ENCODE results near the gene C16orf92. TPM values are rescaled to one million over a fixed set of nuclear protein-coding genes. Genes with fewer than 3 reads are reported as not detected.
A peak's percentile ranks its signal among the peaks of the same experiment; 100 is the strongest.

Gene C16orf92
- total RNA-seq, 1 donor from 2014 or later: not detected

GRCh38 chr16:30018731-30019158 lies 4.3 kb upstream of the C16orf92 start:
- no peaks in the 10 kb centered on the region for H3K9me3 Mint-ChIP-seq
- Histone ChIP-seq H3K4me1 (no peaks in the 10 kb centered on the region), H2AFZ (replicated peaks) (no peak overlapping the region), H3K9me3 (ENCODE audit: low read depth) (no peaks in the 10 kb centered on the region), H4K20me1 (ENCODE audit: low read depth) (no peaks in the 10 kb centered on the region), H3K27ac (no peak overlapping the region), H3K36me3 (no peaks in the 10 kb centered on the region), H3K9ac (no peak overlapping the region), H3K4me2 (no peak overlapping the region), H3F3A (ENCODE audit: low read depth) (no peaks in the 10 kb centered on the region), H3K27me3 (peaks cover 8% of the 10 kb centered on the region), H3K4me3 (no peak overlapping the region), H3K79me2 (ENCODE audit: low read depth) (no peaks in the 10 kb centered on the region)
- TF ChIP-seq, protein P1, sequence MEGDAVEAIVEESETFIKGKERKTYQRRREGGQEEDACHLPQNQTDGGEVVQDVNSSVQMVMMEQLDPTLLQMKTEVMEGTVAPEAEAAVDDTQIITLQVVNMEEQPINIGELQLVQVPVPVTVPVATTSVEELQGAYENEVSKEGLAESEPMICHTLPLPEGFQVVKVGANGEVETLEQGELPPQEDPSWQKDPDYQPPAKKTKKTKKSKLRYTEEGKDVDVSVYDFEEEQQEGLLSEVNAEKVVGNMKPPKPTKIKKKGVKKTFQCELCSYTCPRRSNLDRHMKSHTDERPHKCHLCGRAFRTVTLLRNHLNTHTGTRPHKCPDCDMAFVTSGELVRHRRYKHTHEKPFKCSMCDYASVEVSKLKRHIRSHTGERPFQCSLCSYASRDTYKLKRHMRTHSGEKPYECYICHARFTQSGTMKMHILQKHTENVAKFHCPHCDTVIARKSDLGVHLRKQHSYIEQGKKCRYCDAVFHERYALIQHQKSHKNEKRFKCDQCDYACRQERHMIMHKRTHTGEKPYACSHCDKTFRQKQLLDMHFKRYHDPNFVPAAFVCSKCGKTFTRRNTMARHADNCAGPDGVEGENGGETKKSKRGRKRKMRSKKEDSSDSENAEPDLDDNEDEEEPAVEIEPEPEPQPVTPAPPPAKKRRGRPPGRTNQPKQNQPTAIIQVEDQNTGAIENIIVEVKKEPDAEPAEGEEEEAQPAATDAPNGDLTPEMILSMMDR (IDR thresholded peaks at IDR 0.05): no peak
- no peak for TF ChIP-seq EZH2 (IDR thresholded peaks at IDR 0.05)
- TF ChIP-seq EZH2phosphoT487 (IDR thresholded peaks at IDR 0.05): no peak
- peaks cover 16% of the 10 kb centered on the region for H3K27me3 Mint-ChIP-seq (ENCODE audit: insufficient read depth, low read depth)
- H3K36me3 Mint-ChIP-seq: no peaks in the 10 kb centered on the region
- H3K4me3 Mint-ChIP-seq: no peak overlapping the region
- H3K4me1 Mint-ChIP-seq: peaks cover 3% of the 10 kb centered on the region
- DNase-seq (ENCODE audit: low spot score): no peak
- H3K27ac Mint-ChIP-seq: no peak overlapping the region

DNA sequence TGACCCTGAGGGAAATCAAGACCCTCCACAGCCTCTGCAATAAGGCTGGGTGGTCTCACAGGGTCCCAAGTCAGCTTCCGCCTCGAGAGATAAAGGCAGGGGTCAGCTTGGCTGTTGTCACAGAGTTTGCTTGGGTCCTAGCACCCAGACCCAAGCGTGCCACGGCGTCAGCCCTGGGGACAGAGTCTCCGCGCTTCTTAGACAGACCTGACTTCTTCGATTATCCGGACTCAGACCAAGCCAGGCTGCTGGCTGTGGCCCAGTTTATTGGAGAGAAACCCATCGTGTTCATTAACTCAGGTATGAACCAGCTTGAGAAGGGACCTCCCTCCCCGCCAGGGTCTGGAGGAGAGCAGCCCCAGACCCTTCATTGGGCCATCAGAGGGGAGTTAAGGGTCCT lies 588 bp downstream of the C16orf92 start:
- no peak overlapping the region for H3K9ac ChIP-seq
- H3K4me3 ChIP-seq: no peak overlapping the region
- peaks cover 19% of the 10 kb centered on the region for H4K20me1 ChIP-seq (ENCODE audit: low read depth)
- no peak overlapping the region for H3K27ac ChIP-seq
- peaks cover 12% of the 10 kb centered on the region for H3K4me1 Mint-ChIP-seq
- H3F3A ChIP-seq (ENCODE audit: low read depth): no peaks in the 10 kb centered on the region
- TF ChIP-seq, protein P1 (IDR thresholded peaks at IDR 0.05): no peak
- no peak for TF ChIP-seq EZH2 (IDR thresholded peaks at IDR 0.05)
- TF ChIP-seq EZH2phosphoT487 (IDR thresholded peaks at IDR 0.05): no peak
- peaks cover 8% of the 10 kb centered on the region for H3K27me3 ChIP-seq
- no peaks in the 10 kb centered on the region for H3K36me3 Mint-ChIP-seq
- no peak overlapping the region for H3K4me3 Mint-ChIP-seq
- H3K4me2 ChIP-seq: no peak overlapping the region
- H3K36me3 ChIP-seq: no peaks in the 10 kb centered on the region
- H2AFZ ChIP-seq (replicated peaks): no peak overlapping the region
- H3K27me3 Mint-ChIP-seq (ENCODE audit: insufficient read depth, low read depth): peaks cover 19% of the 10 kb centered on the region
- H3K9me3 Mint-ChIP-seq: no peaks in the 10 kb centered on the region
- no peaks in the 10 kb centered on the region for H3K79me2 ChIP-seq (ENCODE audit: low read depth)
- H3K27ac Mint-ChIP-seq: no peak overlapping the region
- H3K9me3 ChIP-seq (ENCODE audit: low read depth): no peaks in the 10 kb centered on the region
- DNase-seq (ENCODE audit: low spot score): no peak
- peaks cover 4% of the 10 kb centered on the region for H3K4me1 ChIP-seq

DNA sequence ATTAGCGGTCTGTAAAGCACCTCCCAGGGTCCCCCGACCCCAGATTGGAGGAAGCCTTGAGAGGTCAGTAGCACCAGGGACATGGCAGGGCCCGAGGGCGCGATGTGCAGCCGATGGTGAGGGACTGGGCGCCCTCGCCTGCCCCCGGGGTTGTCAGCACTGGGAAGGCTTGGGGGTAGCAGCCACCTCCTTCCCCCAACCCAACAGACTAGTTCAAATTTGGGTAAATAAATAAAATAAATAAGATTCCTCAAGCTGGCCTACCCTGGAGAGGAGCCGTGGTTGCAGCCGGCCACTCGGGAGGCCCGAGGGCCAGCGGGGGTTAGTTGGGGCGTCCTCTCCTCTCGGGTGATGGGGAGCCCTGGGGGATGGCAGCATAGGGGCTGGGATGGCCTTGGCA lies 1.5 kb downstream of the C16orf92 start:
- no peaks in the 10 kb centered on the region for H3K36me3 ChIP-seq
- H2AFZ ChIP-seq (replicated peaks): no peak overlapping the region
- H3K36me3 Mint-ChIP-seq: no peaks in the 10 kb centered on the region
- TF ChIP-seq, protein P1 (IDR thresholded peaks at IDR 0.05): no peak
- no peak for TF ChIP-seq EZH2phosphoT487 (IDR thresholded peaks at IDR 0.05)
- H3K9me3 ChIP-seq (ENCODE audit: low read depth): no peaks in the 10 kb centered on the region
- no peak for DNase-seq (ENCODE audit: low spot score)
- H3K27ac ChIP-seq: no peak overlapping the region
- peak overlapping the region; percentile 82 for H3K27ac Mint-ChIP-seq
- H3K27me3 Mint-ChIP-seq (ENCODE audit: insufficient read depth, low read depth): peaks cover 17% of the 10 kb centered on the region
- peaks cover 28% of the 10 kb centered on the region for H4K20me1 ChIP-seq (ENCODE audit: low read depth)
- H3K4me2 ChIP-seq: no peak overlapping the region
- peaks cover 9% of the 10 kb centered on the region for H3K4me1 ChIP-seq
- peaks cover 8% of the 10 kb centered on the region for H3K27me3 ChIP-seq
- no peak overlapping the region for H3K9ac ChIP-seq
- H3K79me2 ChIP-seq (ENCODE audit: low read depth): no peaks in the 10 kb centered on the region
- peaks cover 7% of the 10 kb centered on the region for H3F3A ChIP-seq (ENCODE audit: low read depth)
- H3K4me3 ChIP-seq: no peak overlapping the region
- H3K4me1 Mint-ChIP-seq: peaks cover 19% of the 10 kb centered on the region
- no peak overlapping the region for H3K4me3 Mint-ChIP-seq
- H3K9me3 Mint-ChIP-seq: no peaks in the 10 kb centered on the region

All from neural progenitor cell (in vitro differentiated cells).